Measurements from ENCODE around the gene DDX27. TPM values are rescaled to one million over a fixed set of nuclear protein-coding genes. Genes with fewer than 3 reads are reported as not detected.

The DDX27 gene
- polyA plus RNA-seq, 1 donor: 48.4 TPM

- no peak for DNase-seq
Measured at GRCh38 chr20:49288250-49288751, 69.1 kb downstream of the DDX27 start.

- DNase-seq: no peak
Measured at GRCh38 chr20:49288784-49289696, 69.8 kb downstream of the DDX27 start.

DNA sequence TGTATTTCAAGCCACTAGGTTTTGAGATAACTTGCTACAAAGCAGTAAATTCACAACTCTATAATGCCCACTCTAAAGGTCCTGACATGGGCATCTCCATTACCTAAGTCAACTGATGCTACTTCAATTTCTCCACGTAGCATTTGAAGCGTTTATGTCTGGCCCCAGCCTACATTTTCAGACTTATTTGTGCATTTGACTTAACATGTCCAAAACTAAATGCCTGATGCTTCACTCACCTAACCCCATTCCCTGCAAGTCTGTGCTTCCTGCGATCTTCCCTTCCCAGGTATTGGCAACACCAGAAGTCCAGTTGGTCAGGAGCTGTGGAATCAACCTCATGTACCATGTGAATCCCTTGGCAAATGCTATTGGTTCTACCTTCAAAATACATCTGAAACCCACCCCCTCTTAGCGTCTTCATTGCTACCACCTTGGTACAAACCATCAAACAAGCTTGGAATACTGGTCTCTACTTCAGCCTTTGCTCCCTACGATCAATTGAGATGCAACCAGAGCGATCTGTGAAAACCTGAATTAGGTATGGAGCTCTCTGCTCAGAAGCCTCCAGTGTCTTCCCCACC lies 71.5 kb downstream of the DDX27 start:
- no peak for DNase-seq

GRCh38 chr20:49291200-49291599 lies 72.0 kb downstream of the DDX27 start:
- DNase-seq: no peak

- no peak for DNase-seq
Measured at GRCh38 chr20:49292010-49292409, 72.8 kb downstream of the DDX27 start.

- DNase-seq: no peak
Measured at GRCh38 chr20:49293122-49293521, 73.9 kb downstream of the DDX27 start.

Other genes with a start within 250 kb of the DDX27 start
- gene CSE1L, start 173.1 kb upstream of the DDX27 start, polyA plus RNA-seq (ENCODE audit: insufficient read length): 130 TPM
- 118 TPM for gene STAU1, start 31.1 kb upstream of the DDX27 start, polyA plus RNA-seq (ENCODE audit: insufficient read length)
- gene ZNFX1, start 58.6 kb downstream of the DDX27 start, polyA plus RNA-seq (ENCODE audit: insufficient read length): 17.7 TPM

All from left kidney (tissue), 2 donors.